ENCODE data around the gene SPOCK1. TPM values are rescaled to one million over a fixed set of nuclear protein-coding genes. Genes with fewer than 3 reads are reported as not detected.

SPOCK1 gene
- polyA plus RNA-seq, 4 donors: 5.9 to 39.6 (median 14.2) TPM

DNA sequence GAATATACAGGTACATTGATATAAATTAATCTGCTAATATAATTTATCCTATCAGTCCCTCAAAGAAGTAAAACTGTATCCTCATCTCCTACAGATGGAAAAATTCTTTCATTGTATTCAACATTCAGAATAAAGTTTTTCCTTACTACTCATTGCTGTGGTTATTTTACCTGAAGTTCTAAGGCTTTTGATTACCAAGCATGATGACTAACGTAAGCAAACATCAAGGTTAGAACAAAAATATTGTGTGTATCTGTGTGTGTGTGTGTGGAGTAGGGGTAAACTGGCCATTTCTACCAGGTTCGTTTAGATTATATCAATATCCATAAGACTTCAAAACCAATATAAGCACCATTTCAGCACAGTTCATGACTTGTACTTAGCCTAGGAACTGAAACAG is 573.1 kb downstream of the SPOCK1 start:
- DNase-seq (ENCODE audit: low read depth in 4 of 4, low spot score in 3 of 4): no peak

Other genes with a start within 250 kb of the SPOCK1 start
- gene KLHL3, start 236.8 kb upstream of the SPOCK1 start, polyA plus RNA-seq (ENCODE audit: insufficient read length in 4 of 4): 10 to 100 TPM in 3 of 4 donors, 1 to 10 TPM in 1; 9.0 to 24.0 (median 15.6) TPM

Measured in left renal pelvis (tissue), 4 donors.